ENCODE data around the gene C6orf15. TPM values are rescaled to one million over a fixed set of nuclear protein-coding genes. Genes with fewer than 3 reads are reported as not detected.
A peak's percentile ranks its signal among the peaks of the same experiment; 100 is the strongest.

The C6orf15 gene
- total and polyA plus RNA-seq, 10 donors: not detected

GRCh38 chr6:31092769-31093505, 19.4 kb downstream of the C6orf15 start:
- H3K9me3 ChIP-seq: no peaks in the 10 kb centered on the region
- no peak overlapping the region for H3K4me3 ChIP-seq
- peak overlapping the region in 1 of 8 donors; percentile 74 for H3K27ac ChIP-seq
- WGBS, 5 donors: 91 to 95% (median 93%) methylated on average over 12 of the region's 12 CpGs
- TF ChIP-seq POLR2A (IDR thresholded peaks at IDR 0.05) (no peak), CTCF (IDR thresholded peaks at IDR 0.05 in 8 of 11, conservative IDR thresholded peaks at IDR 0.05 in 3 of 11) (no peak), POLR2AphosphoS5 (IDR thresholded peaks at IDR 0.05) (no peak)
- intact Hi-C loops (cut with DNase I; ENCODE audit: low total_unique reads): no loop called here
- H3K27me3 ChIP-seq (replicated peaks in 1 of 7): no peaks in the 10 kb centered on the region
- H3K4me1 ChIP-seq: peaks cover 11 to 46% (median 30%) of the 10 kb centered on the region in 6 donors
- DNase-seq: no peak
- no peaks in the 10 kb centered on the region for H3K36me3 ChIP-seq

- intact Hi-C loops (cut with DNase I; ENCODE audit: low total_unique reads): no loop called here
- Histone ChIP-seq H3K9me3 (no peaks in the 10 kb centered on the region), H3K4me3 (no peak overlapping the region), H3K27ac (no peak overlapping the region), H3K36me3 (no peaks in the 10 kb centered on the region), H3K4me1 (peaks cover 11 to 47% (median 32%) of the 10 kb centered on the region in 6 donors), H3K27me3 (replicated peaks in 1 of 7) (no peaks in the 10 kb centered on the region)
- TF ChIP-seq POLR2A (IDR thresholded peaks at IDR 0.05): no peak
- no peak for TF ChIP-seq POLR2AphosphoS5 (IDR thresholded peaks at IDR 0.05)
- TF ChIP-seq CTCF (IDR thresholded peaks at IDR 0.05 in 8 of 11, conservative IDR thresholded peaks at IDR 0.05 in 3 of 11): no peak
- no peak for DNase-seq
- 86 to 99% (median 95%) methylated on average over 2 of the region's 2 CpGs for WGBS, 5 donors
Observed at GRCh38 chr6:31092238-31092637, 20.1 kb downstream of the C6orf15 start.

- TF ChIP-seq POLR2AphosphoS5 (IDR thresholded peaks at IDR 0.05) (no peak), POLR2A (IDR thresholded peaks at IDR 0.05) (no peak), CTCF (IDR thresholded peaks at IDR 0.05 in 8 of 11, conservative IDR thresholded peaks at IDR 0.05 in 3 of 11) (no peak)
- H3K4me3 ChIP-seq: no peak overlapping the region
- H3K4me1 ChIP-seq: peaks cover 11 to 47% (median 29%) of the 10 kb centered on the region in 6 donors
- no peak for DNase-seq
- no peaks in the 10 kb centered on the region for H3K27me3 ChIP-seq (replicated peaks in 1 of 7)
- WGBS, 5 donors: 41 to 62% (median 47%) methylated on average over 3 of the region's 3 CpGs
- H3K27ac ChIP-seq: no peak overlapping the region
- no peaks in the 10 kb centered on the region for H3K9me3 ChIP-seq
- intact Hi-C loops (cut with DNase I; ENCODE audit: low total_unique reads): no loop called here
- H3K36me3 ChIP-seq: no peaks in the 10 kb centered on the region
Observed at GRCh38 chr6:31091680-31092079, 20.7 kb downstream of the C6orf15 start.

GRCh38 chr6:31090973-31091364, 21.4 kb downstream of the C6orf15 start:
- no peak for DNase-seq
- intact Hi-C loops (cut with DNase I; ENCODE audit: low total_unique reads): no loop called here
- Histone ChIP-seq H3K4me1 (peaks cover 11 to 42% (median 26%) of the 10 kb centered on the region in 6 donors), H3K4me3 (no peak overlapping the region), H3K27me3 (replicated peaks in 1 of 7) (peaks cover 0 to 6% (median 0%) of the 10 kb centered on the region in 7 donors), H3K9me3 (no peaks in the 10 kb centered on the region), H3K27ac (no peak overlapping the region), H3K36me3 (no peaks in the 10 kb centered on the region)
- no peak for TF ChIP-seq CTCF (IDR thresholded peaks at IDR 0.05 in 8 of 11, conservative IDR thresholded peaks at IDR 0.05 in 3 of 11)
- TF ChIP-seq POLR2A (IDR thresholded peaks at IDR 0.05): no peak
- TF ChIP-seq POLR2AphosphoS5 (IDR thresholded peaks at IDR 0.05): no peak
- whole genome bisulfite sequencing, 5 donors: 77 to 94% (median 91%) methylated on average over 6 of the region's 6 CpGs

Measured in spleen (tissue), 11 donors.